Mucosa of descending colon (tissue), 3 donors: ENCODE measurements around the gene NRP2. TPM values are rescaled to one million over a fixed set of nuclear protein-coding genes. Genes with fewer than 3 reads are reported as not detected.
A peak's percentile ranks its signal among the peaks of the same experiment; 100 is the strongest.

Source experiments
- ATAC-seq: fragments of 200-7000 bp; cut with Tn5 transposase; one replicate; pipeline ENCODE4 v1.9.1; 2020; ENCODE audit warnings: mild to moderate bottlenecking, moderate library complexity
- DNase-seq, 3 donors: peaks; one replicate each; pipeline ENCODE4 v3.0.0-alpha.2; 2020
- H3K36me3 ChIP-seq: fragments of 200-600 bp; one replicate; pipeline ENCODE4 v1.8.0; 2021; ENCODE audit warnings: low read depth, mild to moderate bottlenecking
- H3K4me1 ChIP-seq: fragments of 200-600 bp; one replicate; pipeline ENCODE4 v1.8.0; 2021; ENCODE audit warnings: low read depth, mild to moderate bottlenecking
- H3K4me3 ChIP-seq: fragments of 200-600 bp; one replicate; pipeline ENCODE4 v1.8.0; 2021; ENCODE audit warnings: mild to moderate bottlenecking
- H3K9me3 ChIP-seq: fragments of 200-600 bp; one replicate; pipeline ENCODE4 v1.8.0; 2021; ENCODE audit warnings: mild to moderate bottlenecking
- CTCF ChIP-seq: fragments of 200-600 bp; IDR thresholded peaks from one replicate; pipeline ENCODE4 v1.8.0; 2022; ENCODE audit warnings: antibody characterized with exemption, mild to moderate bottlenecking
- intact Hi-C, 2 donors: fragments of 100-400 bp; cut with DNase I in 1 of 2; cut with micrococcal nuclease in 1 of 2; formaldehyde crosslinking; loops; one replicate each; pipeline versions ENCODE4 v1.11.0 to v1.11.1; 2022; cut with DNase I, micrococcal nuclease
- total RNA-seq, 3 donors: library from RNA; stranded (reverse); fragmentation: NEBNext Ultra II Directional in 2 of 3; extraction: Animal tissue kit (Norgen Biotek cat#: 25700) in 2 of 3; gene quantifications; one replicate each; pipeline versions ENCODE4 v1.2.1 to v1.2.4, GENCODE V29; 2021 to 2023
- donor health status: DM: no; HTN: no; CAD: no; lungs with moderate emphysema.
- donor health status: DM: no; HTN: no; CAD: no.
- donor health status: DM: no; HTN: yes; CAD: no.

The NRP2 gene
- total RNA-seq, 3 donors from 2014 or later = 12.3 to 300 (median 19.2) TPM

DNA sequence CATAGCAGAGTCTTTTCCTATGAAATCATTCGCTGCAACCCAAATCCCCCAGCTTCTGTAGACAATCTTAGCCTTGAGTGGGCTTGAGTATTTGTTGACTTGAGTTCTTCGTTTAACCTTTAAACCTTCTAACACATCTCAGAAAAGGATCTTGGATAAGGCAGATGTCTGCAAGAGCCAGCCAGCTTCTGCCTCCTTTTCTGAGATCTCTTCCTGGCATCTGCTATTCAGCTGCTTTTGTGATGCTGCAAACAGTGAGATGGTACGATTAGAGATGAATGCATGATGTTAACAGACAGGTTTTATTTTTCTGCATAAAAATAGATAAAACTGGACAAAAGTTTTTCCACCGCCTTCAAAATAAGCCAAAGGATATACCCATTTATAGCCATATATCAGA lies 37.5 kb downstream of the NRP2 start:
- Histone ChIP-seq H3K9me3 (no peaks in the 10 kb centered on the region), H3K36me3 (no peaks in the 10 kb centered on the region), H3K4me3 (no peak overlapping the region), H3K4me1 (no peaks in the 10 kb centered on the region)
- DNase-seq (no peak), ATAC-seq (no peak)
- no peak for TF ChIP-seq CTCF
- intact Hi-C loops = no loop called here

GRCh38 chr2:205720451-205720902 lies 38.2 kb downstream of the NRP2 start:
- H3K4me1 ChIP-seq = no peaks in the 10 kb centered on the region
- intact Hi-C loops = no loop called here

GRCh38 chr2:205721057-205721449 lies 38.8 kb downstream of the NRP2 start:
- ATAC-seq (no peak), DNase-seq (no peak)
- no peak overlapping the region for H3K4me3 ChIP-seq
- no peaks in the 10 kb centered on the region for H3K9me3 ChIP-seq
- intact Hi-C loops = no loop called here
- no peaks in the 10 kb centered on the region for H3K4me1 ChIP-seq
- no peaks in the 10 kb centered on the region for H3K36me3 ChIP-seq
- TF ChIP-seq CTCF = no peak

More at GRCh38 chr2:205720451-205720902, 38.2 kb downstream of the NRP2 start:
- Histone ChIP-seq H3K36me3 (no peaks in the 10 kb centered on the region), H3K4me3 (no peak overlapping the region), H3K9me3 (no peaks in the 10 kb centered on the region)
- TF ChIP-seq CTCF = no peak
- ATAC-seq (no peak), DNase-seq (peak in 1 of 3 donors; percentile 41)

DNA sequence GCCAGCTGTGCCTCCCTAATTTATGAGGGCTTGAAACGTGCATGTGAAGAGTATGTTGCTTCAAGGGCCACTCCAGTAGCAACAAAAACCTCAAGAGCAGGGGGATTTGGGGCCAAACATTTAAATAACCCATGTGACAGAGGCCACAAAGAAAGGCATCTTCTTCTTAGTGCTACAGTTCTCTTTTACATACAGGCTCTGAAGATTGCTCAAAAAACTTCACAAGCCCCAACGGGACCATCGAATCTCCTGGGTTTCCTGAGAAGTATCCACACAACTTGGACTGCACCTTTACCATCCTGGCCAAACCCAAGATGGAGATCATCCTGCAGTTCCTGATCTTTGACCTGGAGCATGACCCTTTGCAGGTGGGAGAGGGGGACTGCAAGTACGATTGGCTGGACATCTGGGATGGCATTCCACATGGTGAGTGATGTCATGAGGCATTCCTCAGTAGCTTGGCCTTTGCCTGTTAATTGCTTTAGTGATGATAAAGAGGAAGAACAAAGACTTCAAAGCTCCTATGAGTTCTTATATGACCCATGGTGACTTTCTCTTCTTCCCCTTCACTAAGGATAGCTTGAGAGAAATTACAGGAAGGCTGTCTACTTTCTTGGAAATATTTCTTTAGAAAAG lies 40.1 kb downstream of the NRP2 start:
- ATAC-seq = no peak

DNA sequence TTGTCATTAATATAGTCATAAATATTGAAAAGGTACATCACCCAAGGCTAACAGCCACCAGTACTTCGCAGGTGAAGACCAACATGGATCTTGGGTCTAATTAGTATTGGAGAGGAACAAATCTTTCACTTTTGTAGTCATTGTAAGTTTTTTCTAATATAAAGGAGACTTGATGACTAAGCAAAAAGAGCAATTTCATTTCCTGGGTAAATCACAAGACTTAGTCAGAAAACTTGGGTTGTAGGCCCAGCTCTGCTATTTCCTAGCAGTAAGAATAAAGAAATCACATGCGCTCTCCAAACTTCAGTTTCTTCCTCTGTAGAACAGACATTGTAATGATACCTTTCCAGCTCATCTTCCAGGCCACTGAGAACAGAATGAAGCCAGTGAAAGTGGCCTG lies 40.9 kb downstream of the NRP2 start:
- H3K36me3 ChIP-seq = no peaks in the 10 kb centered on the region
- no peaks in the 10 kb centered on the region for H3K4me1 ChIP-seq
- ATAC-seq (no peak), DNase-seq (no peak)
- no peaks in the 10 kb centered on the region for H3K9me3 ChIP-seq
- no peak for TF ChIP-seq CTCF
- intact Hi-C loops = no loop called here
- no peak overlapping the region for H3K4me3 ChIP-seq

More for the DNA sequence above, 40.1 kb downstream of the NRP2 start:
- no peak for TF ChIP-seq CTCF
- H3K9me3 ChIP-seq = no peaks in the 10 kb centered on the region
- H3K36me3 ChIP-seq = no peaks in the 10 kb centered on the region
- intact Hi-C loops = no loop called here
- no peak overlapping the region for H3K4me3 ChIP-seq
- DNase-seq = no peak
- H3K4me1 ChIP-seq = no peaks in the 10 kb centered on the region

DNA sequence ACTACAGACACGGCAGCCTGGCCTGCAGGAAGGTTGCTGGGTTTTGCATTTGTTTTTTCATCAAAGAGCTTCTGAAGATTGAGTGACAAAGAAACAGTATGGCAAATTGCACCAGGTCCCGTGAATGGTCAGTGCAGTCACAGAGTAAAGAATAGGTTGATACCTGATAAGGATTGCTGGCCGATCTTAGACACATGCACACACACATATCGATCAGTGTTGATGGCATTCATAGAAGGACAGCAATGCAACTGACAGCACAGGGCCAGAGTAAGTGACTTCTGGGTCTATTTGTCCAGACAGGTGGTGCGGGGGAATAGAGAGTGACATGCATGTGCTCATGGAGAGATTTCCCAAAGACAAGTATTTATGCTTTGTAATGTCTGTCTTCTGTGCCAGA lies 42.8 kb downstream of the NRP2 start:
- no peak overlapping the region for H3K4me3 ChIP-seq
- H3K9me3 ChIP-seq = no peaks in the 10 kb centered on the region
- DNase-seq (no peak), ATAC-seq (no peak)
- TF ChIP-seq CTCF = no peak
- H3K36me3 ChIP-seq = no peaks in the 10 kb centered on the region
- no peaks in the 10 kb centered on the region for H3K4me1 ChIP-seq
- intact Hi-C loops = no loop called here
